ENCODE results near the gene DIPK1A.

Gene DIPK1A

DNA sequence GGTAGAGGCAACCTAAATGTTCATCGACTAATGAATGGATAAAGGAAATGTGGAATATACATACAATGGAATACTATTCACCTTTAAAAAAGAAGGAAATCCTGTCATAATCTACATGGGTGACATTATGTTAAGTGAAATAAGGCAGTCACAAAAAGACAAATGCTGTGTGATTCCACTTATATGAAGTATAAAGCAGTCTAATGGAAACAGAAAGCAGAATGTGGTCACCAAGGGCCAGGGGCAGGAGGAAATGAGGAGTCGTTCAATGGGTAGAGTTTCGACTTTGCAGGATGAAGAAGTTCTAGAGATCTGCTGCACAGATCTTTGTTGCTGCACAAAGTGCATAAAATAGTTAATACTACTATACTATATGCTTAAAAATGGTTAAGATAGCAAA, 7.8 kb downstream of the DIPK1A start:
- no peak for DNase-seq (ENCODE audit: low spot score)

DNA sequence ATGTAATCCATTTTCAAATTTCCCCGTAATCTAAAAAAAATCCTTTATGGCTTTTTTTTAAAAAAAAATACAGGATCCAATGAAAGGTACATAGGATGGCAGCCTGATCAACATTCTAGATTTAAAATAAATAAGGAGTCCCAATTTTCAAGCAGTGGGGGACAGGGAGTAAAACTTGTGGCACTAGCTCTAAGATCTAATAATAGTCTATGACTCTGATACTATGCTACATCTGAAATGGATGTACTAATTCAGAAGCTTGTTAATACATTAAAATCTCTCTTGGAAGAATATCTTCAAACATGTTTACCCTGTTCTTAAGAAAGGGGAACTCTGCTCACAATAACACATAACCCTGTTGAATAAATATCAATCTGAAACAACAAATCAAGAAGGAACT, 8.5 kb downstream of the DIPK1A start:
- DNase-seq (ENCODE audit: low spot score): no peak

DNA sequence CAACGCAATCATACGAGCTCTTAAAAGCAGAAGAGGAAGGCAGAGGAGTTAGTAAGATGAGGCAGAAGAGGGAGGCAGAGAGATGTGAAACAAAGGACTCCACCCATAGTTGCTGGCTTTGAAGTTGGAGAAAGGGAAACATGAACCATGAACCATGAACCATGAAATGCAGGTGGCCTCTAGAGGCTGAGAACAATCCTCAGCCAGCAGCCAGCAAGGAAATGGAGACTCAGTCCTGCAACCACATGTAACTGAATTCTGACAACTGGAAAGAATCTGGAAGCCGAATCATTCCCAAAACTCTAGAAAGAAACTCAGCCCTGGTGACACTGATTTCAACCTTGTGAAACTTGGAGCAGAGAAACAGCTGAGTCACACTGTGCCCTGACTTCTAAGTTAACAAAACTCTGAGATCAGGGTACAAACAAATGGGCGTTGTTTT, 10.1 kb downstream of the DIPK1A start:
- DNase-seq (ENCODE audit: low spot score): peak; percentile 11

DNA sequence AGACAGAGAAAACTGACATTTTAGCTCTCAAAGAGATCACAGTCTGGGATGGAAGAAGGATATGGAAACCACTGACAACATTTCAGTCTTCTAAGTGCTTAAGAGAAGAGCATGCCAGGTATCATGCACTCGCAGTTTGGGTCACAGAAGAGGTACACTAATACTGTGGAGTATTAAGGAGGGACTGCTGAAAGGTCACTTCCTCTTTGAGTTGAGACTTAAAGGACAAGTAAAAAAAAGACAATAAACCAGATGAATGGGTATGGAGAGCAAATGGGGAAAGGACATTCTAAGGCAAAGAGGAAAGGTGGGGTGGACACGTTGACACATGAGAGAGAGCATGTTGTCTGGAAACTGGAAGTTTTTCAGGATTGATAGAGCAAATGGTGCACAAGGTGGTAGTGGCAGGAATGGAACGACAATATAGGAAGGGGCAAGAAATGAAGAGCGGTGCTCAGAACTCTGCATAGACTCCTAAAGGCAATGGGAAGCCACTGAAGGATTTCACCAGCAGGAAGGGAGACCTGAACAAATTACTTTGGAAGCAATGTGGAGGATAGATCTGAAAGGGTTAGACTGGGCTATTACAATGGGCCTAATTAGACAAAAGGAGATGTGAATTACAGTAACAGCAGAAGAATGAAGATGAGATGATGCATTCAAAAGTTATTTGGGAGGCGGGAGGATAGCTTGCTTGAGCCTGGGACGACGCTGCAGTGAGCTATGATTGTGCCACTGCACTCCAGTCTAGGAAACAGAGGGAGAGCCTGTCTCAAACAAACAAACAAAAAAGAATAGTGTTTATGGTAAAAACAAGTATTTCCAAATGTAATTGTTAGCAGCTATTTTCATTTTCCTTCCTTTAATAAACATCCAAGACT, 11.1 kb downstream of the DIPK1A start:
- no peak for DNase-seq (ENCODE audit: low spot score)

- DNase-seq (ENCODE audit: low spot score): no peak
Measured at GRCh38 chr1:92948071-92948470, 13.2 kb downstream of the DIPK1A start.

GRCh38 chr1:92945748-92946270, 15.5 kb downstream of the DIPK1A start:
- DNase-seq (ENCODE audit: low spot score): no peak

DNA sequence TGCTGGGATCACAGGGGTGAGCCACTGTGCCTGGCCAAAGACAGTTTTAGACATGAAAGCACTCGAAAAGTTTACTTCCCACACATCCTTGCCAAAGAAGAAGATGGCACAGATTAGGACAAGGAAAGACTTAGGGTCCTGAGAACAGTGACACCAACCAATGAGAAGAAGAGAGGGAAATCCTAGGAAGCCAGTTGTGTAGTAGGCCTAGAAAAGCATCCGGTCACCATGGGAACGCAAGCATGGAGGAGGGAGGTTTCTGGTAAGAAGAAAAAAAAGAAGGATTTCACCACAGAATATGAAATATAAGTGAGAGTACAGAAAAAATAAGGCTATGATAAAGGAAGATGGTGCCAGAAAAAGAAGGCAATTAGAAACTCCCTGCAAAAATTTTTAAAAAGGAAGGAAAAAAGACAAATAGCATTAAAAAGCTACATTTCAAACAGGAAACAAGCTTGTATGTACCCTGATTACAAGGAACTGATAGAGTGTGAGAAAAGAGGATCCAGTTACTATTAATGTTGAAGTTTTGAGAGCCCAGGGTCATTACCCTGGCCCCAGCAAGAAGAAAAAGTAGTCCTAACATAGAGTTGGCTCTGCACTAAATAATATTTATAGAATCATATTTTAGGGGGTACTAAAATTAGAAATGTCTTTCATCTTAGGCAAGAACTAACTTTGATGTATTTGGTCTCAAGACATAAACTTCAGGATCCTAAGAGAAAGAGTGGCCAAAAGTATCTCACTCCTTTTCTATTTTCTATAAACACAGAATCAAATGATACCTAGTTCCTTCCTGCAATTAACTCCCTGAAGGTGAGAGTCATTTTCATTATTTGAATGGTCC, 16.1 kb downstream of the DIPK1A start:
- DNase-seq (ENCODE audit: low spot score): peak; percentile 26

GRCh38 chr1:92943502-92943847, 17.8 kb downstream of the DIPK1A start:
- DNase-seq (ENCODE audit: low spot score): no peak

DNA sequence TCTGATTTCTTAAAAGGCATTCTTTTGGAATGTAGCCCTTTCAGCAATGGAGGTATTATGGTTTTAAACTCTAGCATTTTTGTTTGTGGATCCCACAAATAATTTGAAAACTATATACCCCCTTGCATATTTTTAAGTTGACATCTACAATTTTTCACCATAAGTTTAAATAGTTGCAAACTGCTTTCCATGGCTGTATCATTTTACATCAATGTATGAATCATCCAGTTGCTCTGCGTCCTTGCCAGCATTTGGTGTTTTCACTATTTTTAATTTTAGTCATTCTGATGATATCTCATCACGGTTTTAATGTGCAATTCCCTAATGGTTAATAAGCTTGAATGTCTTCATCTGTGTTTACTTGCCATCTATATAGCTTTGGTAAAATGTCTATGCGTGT, 20.7 kb downstream of the DIPK1A start:
- no peak for DNase-seq (ENCODE audit: low spot score)

- no peak for DNase-seq (ENCODE audit: low spot score)
Measured at GRCh38 chr1:92937731-92938130, 23.5 kb downstream of the DIPK1A start.

DNA sequence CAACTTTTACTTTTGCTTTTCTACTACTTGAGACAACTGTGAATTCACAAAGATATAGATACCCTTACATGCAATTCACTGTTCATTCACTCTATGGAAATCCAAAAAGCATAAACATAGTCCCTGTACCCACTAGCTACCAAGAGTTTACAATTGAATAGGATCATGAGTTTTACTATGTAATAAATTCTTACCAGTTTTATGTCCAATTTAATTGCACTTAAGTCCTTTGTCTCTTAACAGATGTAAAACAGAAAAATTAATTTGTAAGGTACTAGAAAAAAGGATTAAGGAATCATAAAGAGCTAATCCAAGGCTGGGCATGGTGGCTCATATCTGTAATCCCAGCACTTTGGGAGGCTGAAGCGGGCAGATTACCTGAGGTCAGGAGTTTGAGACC, 24.4 kb downstream of the DIPK1A start:
- no peak for DNase-seq (ENCODE audit: low spot score)

GRCh38 chr1:92934395-92935378, 26.6 kb downstream of the DIPK1A start:
- peak; percentile 22 for DNase-seq (ENCODE audit: low spot score)

DNA sequence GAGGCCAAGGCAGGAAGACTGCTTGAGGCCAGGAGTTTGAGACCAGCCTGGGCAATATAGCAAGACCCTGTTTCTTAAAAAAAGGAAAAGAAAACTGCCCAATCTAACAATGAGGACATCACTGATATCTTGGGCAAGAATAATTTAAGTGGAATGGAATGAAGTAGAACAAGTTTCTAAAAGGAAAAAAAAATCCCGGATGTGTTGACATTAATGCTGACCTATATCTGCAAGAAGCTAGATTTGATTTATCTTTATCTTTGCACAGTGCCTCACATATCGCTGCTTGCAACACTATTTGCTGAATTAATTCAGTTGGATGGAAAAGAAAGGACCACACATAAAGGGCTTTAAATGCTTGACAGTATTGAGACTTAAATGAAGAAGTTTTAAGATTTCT, 27.8 kb downstream of the DIPK1A start:
- DNase-seq (ENCODE audit: low spot score): no peak

DNA sequence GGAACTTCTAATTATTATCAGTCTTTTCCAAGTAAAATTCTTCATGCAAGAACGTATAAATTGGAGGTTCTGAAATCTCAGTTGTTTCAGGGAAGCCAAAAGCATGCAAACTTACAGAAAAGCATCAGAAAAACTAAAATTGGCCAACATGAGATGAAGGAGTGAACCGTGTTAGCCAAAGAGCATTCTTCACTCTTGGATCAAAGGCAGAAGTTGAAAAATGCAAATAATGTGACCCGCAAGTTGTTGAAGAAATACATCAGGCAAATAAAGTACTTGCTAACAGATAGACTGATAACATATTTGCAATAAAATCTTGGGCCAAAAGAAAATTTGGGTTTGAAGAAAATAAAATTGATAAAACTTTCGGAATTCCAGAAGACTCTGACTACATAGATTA, 29.6 kb downstream of the DIPK1A start:
- DNase-seq (ENCODE audit: low spot score): no peak

DNA sequence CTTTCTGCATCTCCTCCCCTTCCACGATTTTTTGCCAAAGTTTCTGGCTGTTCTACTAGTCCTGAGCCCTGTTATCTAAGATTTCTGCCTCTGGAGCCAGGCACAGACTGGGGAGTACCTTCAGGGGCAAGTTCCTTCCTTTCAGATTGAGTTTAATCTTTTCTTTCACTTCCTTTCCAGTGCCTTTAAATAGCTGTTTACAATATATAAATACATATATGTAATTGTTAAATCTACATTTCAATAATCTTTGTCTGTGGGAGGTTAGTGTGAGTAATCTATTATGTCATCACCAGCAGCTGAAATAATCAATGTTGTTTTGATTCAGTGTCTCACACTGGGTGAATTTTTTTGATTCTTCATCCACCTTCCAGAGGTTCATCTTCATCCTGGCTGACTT, 31.8 kb downstream of the DIPK1A start:
- DNase-seq (ENCODE audit: low spot score): no peak

- DNase-seq (ENCODE audit: low spot score): no peak
Measured at GRCh38 chr1:92927870-92928269, 33.4 kb downstream of the DIPK1A start.

GRCh38 chr1:92926873-92927272, 34.4 kb downstream of the DIPK1A start:
- DNase-seq (ENCODE audit: low spot score): no peak

GRCh38 chr1:92924501-92924900, 36.8 kb downstream of the DIPK1A start:
- no peak for DNase-seq (ENCODE audit: low spot score)

GRCh38 chr1:92923664-92924063, 37.6 kb downstream of the DIPK1A start:
- no peak for DNase-seq (ENCODE audit: low spot score)

DNA sequence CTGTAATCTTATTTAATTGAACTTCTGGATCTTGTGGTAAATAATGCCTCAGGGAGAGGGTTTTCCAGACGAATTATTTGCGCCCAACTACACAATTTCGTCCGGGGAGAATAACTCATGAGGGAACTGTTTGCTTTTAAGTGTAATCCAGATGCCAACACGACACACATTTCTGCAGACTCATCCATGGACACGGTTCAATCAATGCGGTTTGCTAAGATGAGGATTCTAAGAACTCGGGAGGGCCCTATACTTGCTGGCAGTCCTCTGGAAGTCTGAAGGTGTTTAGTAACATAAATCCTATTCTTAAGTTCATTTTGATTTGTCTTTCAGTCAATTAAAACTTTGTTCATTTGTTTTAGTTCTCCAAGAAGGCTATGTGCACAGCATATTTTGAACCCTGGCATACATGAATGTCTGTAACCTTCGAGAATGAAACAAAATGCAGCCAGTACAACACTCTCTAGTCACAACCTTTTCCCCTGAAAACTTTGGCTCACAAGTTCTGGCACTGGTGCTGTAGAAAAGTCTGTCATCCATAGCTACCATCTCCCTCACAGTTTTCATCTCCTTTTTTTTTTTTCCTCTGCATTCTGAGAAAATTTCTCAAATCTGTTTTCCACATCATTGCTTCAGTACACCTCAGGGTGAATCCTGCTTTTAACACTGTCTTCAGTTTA, 38.8 kb downstream of the DIPK1A start:
- DNase-seq (ENCODE audit: low spot score): no peak

Data from iPS-NIHi11 (cell line).